C4-2B (cell line): ENCODE results near the gene MRAP2.
"Not testable (repeated sequence)": the region's sequence is repeated elsewhere in the genome, so short reads cannot be mapped to it uniquely, and the experiment has no call there.

Source experiments
- H3K27ac ChIP-seq: fragments of 450-650 bp; 2 replicates; pipeline ENCODE4 v1.5.1; 2017
- ZFX ChIP-seq: fragments of 450-650 bp; IDR thresholded peaks from 2 replicates; pipeline ENCODE4 v1.6.1; 2017
- TF ChIP-seq, protein P1 (sequence below): fragments of 450-650 bp; conservative IDR thresholded peaks from 2 replicates; pipeline ENCODE4 v1.5.1; 2017; ENCODE audit warnings: mild to moderate bottlenecking

MRAP2 gene

DNA sequence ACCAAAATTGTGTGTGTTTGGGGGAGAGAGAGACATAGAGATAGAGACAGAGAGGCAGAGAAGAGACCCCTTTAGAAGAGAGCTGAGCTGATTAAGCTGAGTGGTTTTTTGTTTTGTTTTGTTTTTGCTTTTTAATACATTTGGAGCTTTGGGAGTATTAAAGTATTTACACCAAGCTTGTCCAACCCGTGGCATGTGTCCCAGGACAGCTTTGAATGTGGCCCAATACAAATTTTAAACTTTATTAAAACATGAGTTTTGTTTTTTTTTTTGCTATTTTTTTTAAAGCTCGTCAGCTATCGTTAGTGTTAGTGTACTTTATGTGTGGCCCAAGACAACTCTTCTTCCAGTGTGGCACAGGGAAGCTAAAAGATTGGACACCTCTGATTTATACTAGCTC is 56.0 kb downstream of the MRAP2 start:
- TF ChIP-seq, protein P1, sequence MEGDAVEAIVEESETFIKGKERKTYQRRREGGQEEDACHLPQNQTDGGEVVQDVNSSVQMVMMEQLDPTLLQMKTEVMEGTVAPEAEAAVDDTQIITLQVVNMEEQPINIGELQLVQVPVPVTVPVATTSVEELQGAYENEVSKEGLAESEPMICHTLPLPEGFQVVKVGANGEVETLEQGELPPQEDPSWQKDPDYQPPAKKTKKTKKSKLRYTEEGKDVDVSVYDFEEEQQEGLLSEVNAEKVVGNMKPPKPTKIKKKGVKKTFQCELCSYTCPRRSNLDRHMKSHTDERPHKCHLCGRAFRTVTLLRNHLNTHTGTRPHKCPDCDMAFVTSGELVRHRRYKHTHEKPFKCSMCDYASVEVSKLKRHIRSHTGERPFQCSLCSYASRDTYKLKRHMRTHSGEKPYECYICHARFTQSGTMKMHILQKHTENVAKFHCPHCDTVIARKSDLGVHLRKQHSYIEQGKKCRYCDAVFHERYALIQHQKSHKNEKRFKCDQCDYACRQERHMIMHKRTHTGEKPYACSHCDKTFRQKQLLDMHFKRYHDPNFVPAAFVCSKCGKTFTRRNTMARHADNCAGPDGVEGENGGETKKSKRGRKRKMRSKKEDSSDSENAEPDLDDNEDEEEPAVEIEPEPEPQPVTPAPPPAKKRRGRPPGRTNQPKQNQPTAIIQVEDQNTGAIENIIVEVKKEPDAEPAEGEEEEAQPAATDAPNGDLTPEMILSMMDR = no peak
- TF ChIP-seq ZFX = no peak
- H3K27ac ChIP-seq = no peak overlapping the region

DNA sequence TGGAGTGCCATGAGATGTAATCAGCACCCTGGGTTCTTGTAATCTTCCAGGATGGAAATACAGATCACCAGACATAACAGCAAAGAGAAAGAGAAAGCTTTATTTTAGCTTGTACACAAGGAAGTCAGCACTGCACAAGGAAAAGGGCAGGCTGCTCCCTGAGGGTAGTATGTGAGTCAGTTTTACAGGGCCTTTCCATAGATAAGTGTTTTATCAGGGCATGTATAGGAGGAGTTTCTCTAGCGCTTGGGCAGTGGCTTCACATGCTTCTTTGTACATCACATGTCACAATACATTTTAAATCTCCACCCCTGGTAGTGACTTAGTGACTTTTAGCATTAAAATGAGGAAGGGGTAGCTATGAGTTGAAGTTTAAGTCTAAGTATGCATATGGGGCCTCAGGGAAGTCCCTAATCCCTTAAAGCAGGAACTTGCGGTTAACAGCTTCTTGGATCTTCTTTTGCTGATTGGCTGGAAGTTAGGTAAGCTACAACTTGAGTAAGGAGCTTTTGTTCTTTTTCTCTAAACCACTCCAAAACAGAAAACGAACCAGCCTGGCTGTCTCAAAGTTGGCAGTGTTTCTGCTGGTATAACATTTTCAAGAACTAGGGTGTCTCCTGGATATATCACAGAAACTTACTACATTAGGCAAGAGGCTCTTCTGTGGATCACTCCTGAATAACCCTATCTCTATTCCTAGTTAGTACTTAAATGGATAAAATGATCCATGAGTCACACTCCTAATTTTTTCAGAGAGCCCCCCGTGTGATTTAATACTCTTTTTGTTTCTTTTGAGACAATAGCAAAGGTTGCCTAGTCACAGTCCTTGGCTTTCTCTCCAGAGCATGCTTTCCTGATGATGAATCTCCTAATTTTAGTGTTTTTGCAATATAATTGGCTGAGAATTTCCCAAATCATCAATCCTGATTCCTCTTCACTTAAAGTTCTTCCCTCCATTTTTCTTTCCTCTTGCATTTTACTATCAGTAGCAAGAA is 60.2 kb downstream of the MRAP2 start:
- no peak overlapping the region for H3K27ac ChIP-seq
- TF ChIP-seq, protein P1 = no peak
- TF ChIP-seq ZFX = no peak

DNA sequence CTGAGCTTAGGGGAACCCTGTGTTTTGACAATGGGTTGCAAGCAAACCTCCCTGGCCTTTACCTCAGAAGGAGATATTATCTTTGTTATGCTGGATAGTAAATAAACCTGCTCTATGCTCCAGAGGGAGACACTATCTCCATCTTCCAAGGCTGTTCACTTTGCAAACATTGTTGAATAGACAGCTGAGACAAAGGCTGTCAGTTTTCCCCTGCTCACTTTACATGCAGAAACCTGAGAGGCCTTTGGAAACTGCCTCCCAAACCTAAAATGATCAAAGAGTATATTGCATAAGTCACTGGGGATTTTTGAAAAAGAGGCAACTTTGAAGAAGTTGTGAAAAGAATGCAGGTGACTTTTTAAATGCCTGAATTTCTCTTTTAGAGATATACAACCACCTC is 61.6 kb downstream of the MRAP2 start:
- TF ChIP-seq, protein P1 = no peak
- no peak for TF ChIP-seq ZFX
- H3K27ac ChIP-seq = no peak overlapping the region

DNA sequence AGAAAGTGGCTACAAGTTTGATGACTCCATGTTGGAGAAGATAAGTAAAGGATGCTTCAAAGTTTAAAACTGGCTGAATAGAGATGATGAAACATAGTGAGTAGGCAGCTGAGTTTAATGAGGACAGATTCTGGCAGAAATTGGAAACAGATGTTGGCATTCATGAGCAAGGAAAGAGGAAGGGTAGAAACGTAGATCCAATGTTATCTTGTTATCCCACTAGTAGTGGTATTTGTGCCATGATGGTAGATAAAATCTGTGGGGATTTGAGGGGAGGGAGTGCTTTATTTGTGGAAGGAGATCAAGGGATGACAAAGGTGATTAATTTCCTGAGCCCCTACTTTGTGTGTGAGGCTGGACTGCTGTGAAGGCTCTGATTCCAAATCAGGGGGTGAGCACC is 69.5 kb downstream of the MRAP2 start:
- TF ChIP-seq, protein P1 = no peak
- TF ChIP-seq ZFX = no peak

DNA sequence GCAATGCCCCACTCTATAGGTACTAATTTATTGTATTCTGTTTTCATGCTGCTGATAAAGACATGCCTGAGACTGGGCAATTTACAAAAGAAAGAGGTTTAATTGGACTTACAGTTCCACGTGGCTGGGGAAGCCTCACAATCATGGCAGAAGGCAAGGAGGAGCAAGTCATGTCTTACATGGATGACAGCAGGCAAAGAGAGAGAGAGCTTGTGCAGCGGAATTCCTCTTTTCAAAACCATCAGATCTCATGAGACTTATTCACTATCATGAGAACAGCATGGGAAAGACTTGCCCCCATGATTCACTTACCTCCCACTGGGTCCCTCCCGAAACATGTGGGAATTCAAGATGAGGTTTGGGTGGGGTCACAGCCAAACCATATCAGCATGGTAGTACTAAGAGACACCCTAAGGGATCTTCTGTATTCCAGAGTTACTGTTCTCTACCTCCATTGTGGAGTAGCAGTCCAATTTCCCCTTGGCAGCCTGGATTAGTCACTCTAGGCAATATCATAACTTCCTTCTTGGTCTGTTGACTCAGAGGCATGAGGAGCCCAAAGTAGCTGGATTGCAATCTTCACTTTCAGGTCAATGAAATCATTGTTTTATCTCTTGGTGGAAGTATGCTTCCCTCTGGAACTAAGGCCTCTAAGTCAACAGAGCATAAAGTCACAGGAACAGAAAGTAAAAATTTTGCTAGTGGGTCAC is 71.8 kb downstream of the MRAP2 start:
- H3K27ac ChIP-seq = not testable (repeated sequence)

More for the DNA sequence above, 69.5 kb downstream of the MRAP2 start:
- no peak overlapping the region for H3K27ac ChIP-seq

DNA sequence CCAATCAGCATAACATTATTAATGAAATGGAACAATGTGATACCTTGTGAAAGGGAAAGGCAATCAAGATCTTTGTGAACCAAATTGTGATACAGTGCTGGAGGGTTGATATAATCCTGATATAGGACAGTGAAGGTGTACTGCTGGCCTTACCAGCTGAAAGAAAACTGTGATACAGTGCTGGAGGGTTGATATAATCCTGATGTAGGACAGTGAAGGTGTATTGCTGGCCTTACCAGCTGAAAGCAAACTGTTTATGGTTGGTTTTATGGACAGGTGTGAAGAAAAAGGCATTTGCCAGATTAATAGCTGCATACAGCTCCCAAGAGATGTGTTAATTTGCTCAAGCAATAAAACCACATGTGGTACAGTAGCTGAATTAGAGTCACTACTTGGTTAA is 73.9 kb downstream of the MRAP2 start:
- TF ChIP-seq ZFX = no peak
- TF ChIP-seq, protein P1 = no peak
- H3K27ac ChIP-seq = no peak overlapping the region

DNA sequence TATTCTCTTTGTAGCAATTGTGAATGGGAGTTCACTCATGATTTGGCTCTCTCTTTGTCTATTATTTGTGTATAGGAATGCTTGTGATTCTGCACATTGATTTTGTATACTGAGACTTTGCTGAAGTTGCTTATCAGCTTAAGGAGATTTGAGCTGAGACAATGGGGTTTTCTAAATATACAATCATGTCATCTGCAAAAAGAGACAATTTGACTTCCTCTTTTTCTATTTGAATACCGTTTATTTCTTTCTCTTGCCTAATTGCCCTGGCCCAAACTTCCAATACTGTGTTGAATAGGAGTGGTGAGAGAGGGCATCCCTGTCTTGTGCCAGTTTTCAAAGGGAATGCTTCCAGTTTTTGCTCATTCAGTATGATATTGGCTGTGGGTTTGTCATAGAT is 77.8 kb downstream of the MRAP2 start:
- not testable (repeated sequence) for H3K27ac ChIP-seq

DNA sequence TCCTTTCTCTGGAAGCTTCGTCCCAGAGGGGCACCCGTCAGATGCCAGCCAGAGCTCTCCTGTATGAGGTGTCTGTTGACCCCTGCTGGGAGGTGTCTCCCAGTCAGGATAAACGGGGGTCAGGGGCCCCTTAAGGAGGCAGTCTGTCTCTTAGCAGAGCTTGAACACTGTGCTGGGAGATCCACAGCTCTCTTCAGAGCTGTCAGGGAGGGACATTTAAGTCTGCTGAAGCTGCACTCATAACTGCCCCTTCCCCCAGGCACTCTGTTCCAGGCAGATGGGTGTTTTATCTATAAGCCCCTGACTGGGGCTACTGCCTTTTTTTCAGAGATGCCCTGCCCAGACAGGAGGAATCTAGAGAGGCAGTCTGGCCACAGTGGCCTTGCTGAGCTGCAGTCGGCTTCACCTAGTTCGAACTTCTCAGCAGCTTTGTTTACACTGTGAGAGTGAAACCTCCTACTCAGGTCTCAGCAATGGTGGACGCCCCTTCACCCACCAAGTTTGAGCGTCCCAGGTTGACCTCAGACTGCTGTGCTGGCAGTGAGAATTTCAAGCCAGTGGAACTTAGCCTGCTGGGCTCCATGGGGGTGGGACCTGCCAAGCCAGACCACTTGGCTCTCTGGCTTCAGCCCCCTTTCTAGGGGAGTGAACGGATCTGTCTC is 81.5 kb downstream of the MRAP2 start:
- not testable (repeated sequence) for H3K27ac ChIP-seq
